IMR-90 (cell line): Measurements from ENCODE around the gene ZNF503. TPM values are rescaled to one million over a fixed set of nuclear protein-coding genes. Genes with fewer than 3 reads are reported as not detected.

ENCODE experiments used
- ATAC-seq: fragments of 200-7000 bp; cut with Tn5 transposase; 2 replicates; pipeline ENCODE4 v1.9.1; 2020; ENCODE audit warnings: low read depth, mild to moderate bottlenecking, moderate library complexity
- BruUV-seq: library from RNA; stranded (reverse); fragments of 400-500 nt; replicated peaks from 2 replicates; lab custom pipeline; 2021; lab: Mats Ljungman, UMichigan
- CTCF ChIA-PET: fragments of 300-600 bp; formaldehyde crosslinking; extraction: SDS; loops from one replicate; lab custom pipeline; 2021; ENCODE audit warnings: antibody characterized with exemption; lab: Yijun Ruan, JAX
- POLR2A ChIA-PET: fragments of 300-600 bp; sonication (Branson Sonifier 250); formaldehyde crosslinking; loops from one replicate; lab custom pipeline; 2022; ENCODE audit warnings: antibody characterized with exemption; ENCODE audit not compliant: unreplicated experiment; lab: Charles Lee
- DNase-seq: peaks from one replicate; pipeline ENCODE4 v3.0.0; 2013
- H2AFZ ChIP-seq: replicated peaks from 2 replicates; pipeline ENCODE3; 2013; ENCODE audit warnings: low read length, mild to moderate bottlenecking; ENCODE audit not compliant: poor library complexity
- H2AK5ac ChIP-seq: 2 replicates; pipeline ENCODE4 v1.6.1; 2013; ENCODE audit warnings: low read depth, low read length, inconsistent platforms
- H2AK9ac ChIP-seq: replicated peaks from 2 replicates; pipeline ENCODE3; 2013; ENCODE audit warnings: mild to moderate bottlenecking, low read depth, low read length, moderate library complexity; ENCODE audit not compliant: poor library complexity
- H2BK120ac ChIP-seq: 2 replicates; pipeline ENCODE4 v1.6.1; 2013; ENCODE audit warnings: low read depth, low read length, inconsistent platforms
- H2BK15ac ChIP-seq: 3 replicates; pipeline ENCODE4 v1.6.1; 2013; ENCODE audit warnings: low read depth, low read length, inconsistent platforms
- H2BK20ac ChIP-seq: 2 replicates; pipeline ENCODE4 v1.6.1; 2013; ENCODE audit warnings: low read depth, mild to moderate bottlenecking, inconsistent platforms, low read length, moderate library complexity
- H2BK5ac ChIP-seq: 2 replicates; pipeline ENCODE4 v1.6.1; 2013; ENCODE audit warnings: mild to moderate bottlenecking, low read depth, low read length, inconsistent platforms; ENCODE audit not compliant: poor library complexity, severe bottlenecking
- H3K14ac ChIP-seq: replicated peaks from 2 replicates; pipeline ENCODE4 v1.6.1; 2013; ENCODE audit warnings: low read depth, low read length, inconsistent platforms
- H3K18ac ChIP-seq: 2 replicates; pipeline ENCODE4 v1.6.1; 2013; ENCODE audit warnings: low read depth, low read length, control low read depth
- H3K23ac ChIP-seq: 2 replicates; pipeline ENCODE4 v1.6.1; 2013; ENCODE audit warnings: low read depth, low read length, inconsistent platforms
- H3K27ac ChIP-seq: 2 replicates; pipeline ENCODE4 v1.5.1; 2013; ENCODE audit warnings: mild to moderate bottlenecking, control low read depth, low read length; ENCODE audit not compliant: insufficient read depth
- H3K27me3 ChIP-seq: 2 replicates; pipeline ENCODE4 v1.6.1; 2013; ENCODE audit warnings: low read length; ENCODE audit not compliant: control insufficient read depth, insufficient read depth
- H3K36me3 ChIP-seq: 2 replicates; pipeline ENCODE4 v1.6.1; 2013; ENCODE audit warnings: low read length, mixed read lengths; ENCODE audit not compliant: control insufficient read depth, insufficient read depth
- H3K4ac ChIP-seq: 2 replicates; pipeline ENCODE4 v1.6.1; 2013; ENCODE audit warnings: low read depth, low read length, inconsistent platforms
- H3K4me1 ChIP-seq: 2 replicates; pipeline ENCODE4 v1.6.1; 2013; ENCODE audit warnings: low read length, mixed read lengths; ENCODE audit not compliant: control insufficient read depth, insufficient read depth
- H3K4me2 ChIP-seq: 2 replicates; pipeline ENCODE4 v1.6.1; 2013; ENCODE audit warnings: low read depth, mild to moderate bottlenecking, control low read depth, low read length, moderate library complexity
- H3K4me3 ChIP-seq: 2 replicates; pipeline ENCODE4 v1.5.1; 2013; ENCODE audit warnings: low read depth, mild to moderate bottlenecking, control low read depth, low read length, moderate library complexity; ENCODE audit not compliant: insufficient read depth
- H3K56ac ChIP-seq: 2 replicates; pipeline ENCODE4 v1.6.1; 2013; ENCODE audit warnings: low read length, inconsistent platforms; ENCODE audit not compliant: insufficient read depth; ENCODE audit errors: extremely low read depth
- H3K79me1 ChIP-seq, 2 experiments: 2 replicates each; pipeline ENCODE4 v1.6.1; 2013; ENCODE audit warnings: low read length in 2 of 2, inconsistent platforms in 1 of 2, low read depth in 1 of 2
- H3K9ac ChIP-seq: 2 replicates; pipeline ENCODE4 v1.6.1; 2013; ENCODE audit warnings: low read depth, low read length, control low read depth
- H3K9me1 ChIP-seq: 2 replicates; pipeline ENCODE4 v1.6.1; 2013; ENCODE audit warnings: low read length, inconsistent platforms; ENCODE audit not compliant: insufficient read depth
- H3K9me3 ChIP-seq: 2 replicates; pipeline ENCODE4 v1.6.1; 2013; ENCODE audit warnings: low read length; ENCODE audit not compliant: control insufficient read depth, insufficient read depth
- H4K20me1 ChIP-seq: 2 replicates; pipeline ENCODE4 v1.6.1; 2013; ENCODE audit warnings: low read length, inconsistent platforms; ENCODE audit not compliant: insufficient read depth
- H4K5ac ChIP-seq: 2 replicates; pipeline ENCODE4 v1.6.1; 2013; ENCODE audit warnings: mild to moderate bottlenecking, low read depth, low read length, control low read depth
- H4K8ac ChIP-seq, 2 experiments: 2 replicates each; pipeline ENCODE4 v1.6.1; 2013; ENCODE audit warnings: low read depth in 2 of 2, low read length in 2 of 2, control low read depth in 1 of 2, inconsistent platforms in 1 of 2
- H4K91ac ChIP-seq: 2 replicates; pipeline ENCODE4 v1.6.1; 2013; ENCODE audit warnings: low read depth, low read length, inconsistent platforms; ENCODE audit not compliant: insufficient read depth
- MAZ ChIP-seq: IDR thresholded peaks from 2 replicates; pipeline ENCODE4 v1.6.1; 2012; ENCODE audit warnings: low read depth, mild to moderate bottlenecking, low read length, improper control_type of control experiment, moderate library complexity, borderline replicate concordance
- POLR2A ChIP-seq: IDR thresholded peaks from 2 replicates; pipeline ENCODE4 v1.6.1; 2012; ENCODE audit warnings: mild to moderate bottlenecking, low read depth, low read length
- RAD21 ChIP-seq: IDR thresholded peaks from 2 replicates; pipeline ENCODE4 v1.6.1; 2012; ENCODE audit warnings: low read length, improper control_type of control experiment
- WGBS, 2 experiments: methylation state at CpG; one replicate each; pipeline versions ENCODE4 v1.1.5 to v1.1.7; 2013; ENCODE audit warnings: missing lambda C conversion rate in 2 of 2; ENCODE audit not compliant: insufficient read length in 1 of 2; ENCODE audit errors: extremely low coverage in 2 of 2; 5-methylcytosine and 5-hydroxymethylcytosine counted together
- dilution Hi-C: fragments of 300-500 bp; cut with HindIII; formaldehyde crosslinking; loops from one replicate; pipeline ENCODE4 v1.14.3; 2018; ENCODE audit warnings: low sequenced_read_pairs; ENCODE audit not compliant: unreplicated experiment
- in situ Hi-C: fragments of 300-500 bp; cut with MboI; formaldehyde crosslinking; loops from 3 replicates; pipeline ENCODE4 v1.14.3; 2019; ENCODE audit warnings: low sequenced_read_pairs, inconsistent platforms, mixed read lengths
- intact Hi-C: fragments of 100-400 bp; cut with micrococcal nuclease; formaldehyde crosslinking; loops from 2 replicates; pipeline ENCODE4 v1.10.0; 2022
- polyA plus RNA-seq, 3 experiments: library from polyadenylated mRNA; depleted of rRNA; stranded (reverse); fragments of >200 nt; gene quantifications; 2 replicates each; pipeline ENCODE4 v1.2.3, GENCODE V29; 2012; ENCODE audit warnings: low replicate concordance in 1 of 3
- total RNA-seq: library from RNA; depleted of rRNA; stranded (reverse); fragments of >200 nt; gene quantifications from 2 replicates; pipeline ENCODE4 v1.2.3, GENCODE V29; 2012

Gene ZNF503
- total and polyA plus RNA-seq, 2 of the 4 experiments (the other 2 are of a cell fraction): 0.36 to 5.8 TPM

GRCh38 chr10:75377869-75378268 is 23.7 kb downstream of the ZNF503 start:
- TF ChIP-seq MAZ (no peak), RAD21 (no peak), POLR2A (no peak)
- H3K9ac ChIP-seq: no peak overlapping the region
- BruUV-seq: no TSS peak

More at GRCh38 chr10:75377869-75378268, 23.7 kb downstream of the ZNF503 start:
- Histone ChIP-seq H3K4ac (no peak overlapping the region), H3K4me2 (no peak overlapping the region), H2AFZ (no peak overlapping the region), H3K9me3 (no peaks in the 10 kb centered on the region), H4K5ac (no peak overlapping the region), H3K79me1 (no peaks in the 10 kb centered on the region), H3K23ac (no peak overlapping the region), H3K14ac (no peak overlapping the region), H3K56ac (no peak overlapping the region), H4K8ac (no peak overlapping the region), H3K4me3 (no peak overlapping the region), H3K18ac (no peak overlapping the region), H2BK120ac (no peak overlapping the region), H2BK20ac (no peak overlapping the region), H2BK15ac (no peak overlapping the region), H3K9me1 (no peaks in the 10 kb centered on the region), H2BK5ac (no peak overlapping the region), H2AK5ac (no peak overlapping the region), H3K27me3 (peaks cover 12% of the 10 kb centered on the region), H4K91ac (no peak overlapping the region), H3K36me3 (no peaks in the 10 kb centered on the region), H2AK9ac (no peak overlapping the region), H3K27ac (no peak overlapping the region), H4K20me1 (no peaks in the 10 kb centered on the region), H3K4me1 (peaks cover 8% of the 10 kb centered on the region; the same call in 1 of the 2 replicates)
- dilution Hi-C loops (no loop called here), in situ Hi-C loops (no loop called here), intact Hi-C loops (no loop called here)
- WGBS, 2 experiments: no CpG with 5 or more reads among the region's 3 CpGs
- CTCF ChIA-PET: no interaction called here
- POLR2A ChIA-PET: no interaction called here
- DNase-seq (no peak), ATAC-seq (no peak)
